Stimulated activated memory B cell treated with anti-CD40 and anti-IgM and Interleukin-4, amounts not matched to agents 10 μg/mL and 1 μg/mL and 100 μg/mL, for 72 hours (primary cell): Measurements from ENCODE around the gene STK10.

Source experiments
- ATAC-seq: fragments of 150-1000 bp; cut with Tn5 transposase; 2 replicates; pipeline ENCODE4 v1.10.0; 2021
- H3K27ac Mint-ChIP-seq: one replicate; pipeline ENCODE4 v1.8.0; 2022; ENCODE audit warnings: mild to moderate bottlenecking, mixed read lengths
- H3K27me3 Mint-ChIP-seq: one replicate; pipeline ENCODE4 v1.8.0; 2022; ENCODE audit warnings: mixed read lengths
- H3K36me3 Mint-ChIP-seq: one replicate; pipeline ENCODE4 v1.8.0; 2022; ENCODE audit warnings: mixed read lengths
- H3K4me1 Mint-ChIP-seq: one replicate; pipeline ENCODE4 v1.8.0; 2022; ENCODE audit warnings: mixed read lengths
- H3K4me3 Mint-ChIP-seq: one replicate; pipeline ENCODE4 v1.8.0; 2022; ENCODE audit warnings: mild to moderate bottlenecking, moderate library complexity, mixed read lengths
- H3K9me3 Mint-ChIP-seq: one replicate; pipeline ENCODE4 v1.8.0; 2022; ENCODE audit warnings: mixed read lengths

Gene STK10

DNA sequence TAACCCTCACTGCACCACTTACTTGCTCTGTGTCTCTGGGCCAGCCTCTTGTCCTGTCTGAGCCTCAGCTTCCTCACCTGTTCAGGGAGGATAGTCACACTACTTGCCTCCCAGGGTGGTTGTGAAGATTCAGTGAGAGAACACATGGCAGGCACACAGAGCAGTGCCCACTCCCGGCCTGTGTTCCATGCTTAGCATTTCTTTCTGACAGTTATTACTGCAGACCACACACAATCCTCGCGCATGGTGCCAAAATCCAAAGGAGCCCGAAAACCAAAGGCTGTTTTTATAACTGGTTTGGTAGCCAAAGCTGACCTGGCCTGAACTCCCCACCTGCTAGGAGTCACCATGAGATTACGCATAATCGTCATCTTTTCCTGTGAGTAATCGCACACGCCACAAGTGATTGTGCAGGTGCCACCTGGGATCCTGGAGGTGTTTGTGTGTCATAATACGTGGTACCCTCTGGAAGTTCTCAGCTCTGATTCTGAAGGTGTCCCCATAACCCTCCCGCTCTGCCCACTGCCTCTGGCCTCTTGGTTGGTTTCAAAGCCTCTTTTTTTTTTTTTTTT lies 97.0 kb downstream of the STK10 start:
- Mint-ChIP-seq H3K27me3 (no peaks in the 10 kb centered on the region), H3K4me3 (no peak overlapping the region), H3K4me1 (peaks cover 10% of the 10 kb centered on the region), H3K9me3 (peaks cover 3% of the 10 kb centered on the region), H3K36me3 (peaks cover 37% of the 10 kb centered on the region), H3K27ac (no peak overlapping the region)
- no peak for ATAC-seq

DNA sequence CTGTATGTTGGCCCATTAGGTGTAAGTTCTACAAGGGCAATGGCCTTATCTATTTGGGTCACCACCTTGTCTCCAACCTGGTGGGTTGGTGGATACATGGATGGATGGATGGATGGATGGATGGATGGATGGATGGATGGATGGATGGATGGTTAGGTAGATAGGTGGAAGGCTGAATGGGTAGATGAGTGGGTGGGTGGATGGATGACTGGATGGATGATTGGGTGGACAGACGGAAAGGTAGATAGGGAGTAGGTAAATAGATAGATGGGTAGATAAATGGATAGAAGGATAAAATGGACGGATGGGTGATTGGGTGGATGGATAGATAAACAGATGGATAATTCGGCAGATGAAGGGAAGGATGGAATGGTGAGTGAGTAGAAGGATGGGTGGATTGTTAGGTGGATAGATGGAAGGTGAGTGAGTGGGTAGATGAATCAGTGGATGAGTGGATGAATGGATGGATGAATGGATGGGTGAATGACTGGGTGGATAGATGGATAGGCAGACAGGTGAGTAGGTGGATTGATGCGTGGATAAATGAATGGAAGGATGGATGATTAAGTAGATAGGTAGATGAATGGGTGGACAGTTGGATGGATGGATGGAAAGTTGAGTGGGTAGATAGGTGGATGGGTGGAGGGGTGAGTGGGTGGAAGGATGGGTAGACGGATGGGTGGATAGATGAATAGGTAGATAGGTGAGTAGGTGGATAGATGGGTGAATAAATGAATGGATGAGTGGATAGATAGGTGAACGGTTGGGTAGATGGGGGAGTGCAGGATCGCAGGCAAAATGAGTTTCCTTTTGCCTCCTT lies 98.5 kb downstream of the STK10 start:
- H3K4me1 Mint-ChIP-seq = peaks cover 13% of the 10 kb centered on the region
- no peak overlapping the region for H3K4me3 Mint-ChIP-seq
- H3K36me3 Mint-ChIP-seq = peaks cover 35% of the 10 kb centered on the region
- no peak for ATAC-seq
- H3K9me3 Mint-ChIP-seq = peaks cover 3% of the 10 kb centered on the region
- no peaks in the 10 kb centered on the region for H3K27me3 Mint-ChIP-seq
- no peak overlapping the region for H3K27ac Mint-ChIP-seq

DNA sequence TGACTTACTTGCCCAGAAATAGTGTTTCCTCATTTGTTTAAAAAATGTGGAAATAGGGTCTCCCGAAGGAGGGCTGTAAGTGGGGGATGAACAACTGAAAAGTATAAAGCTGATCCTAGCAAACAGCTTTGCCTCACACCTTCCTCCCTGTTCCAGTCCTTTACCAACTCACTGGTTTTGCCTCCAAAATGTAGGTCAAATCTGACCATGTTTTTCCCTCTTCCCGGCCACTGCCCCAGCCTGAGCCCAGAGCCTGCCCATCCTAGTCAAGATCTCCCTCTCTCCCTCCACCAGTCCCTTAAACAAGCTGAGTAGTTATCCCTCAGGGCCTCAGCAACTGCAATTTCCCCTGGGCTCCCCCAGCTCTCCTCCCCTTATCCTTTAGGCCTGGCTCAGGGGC lies 99.2 kb downstream of the STK10 start:
- no peak overlapping the region for H3K4me3 Mint-ChIP-seq
- peaks cover 35% of the 10 kb centered on the region for H3K36me3 Mint-ChIP-seq

DNA sequence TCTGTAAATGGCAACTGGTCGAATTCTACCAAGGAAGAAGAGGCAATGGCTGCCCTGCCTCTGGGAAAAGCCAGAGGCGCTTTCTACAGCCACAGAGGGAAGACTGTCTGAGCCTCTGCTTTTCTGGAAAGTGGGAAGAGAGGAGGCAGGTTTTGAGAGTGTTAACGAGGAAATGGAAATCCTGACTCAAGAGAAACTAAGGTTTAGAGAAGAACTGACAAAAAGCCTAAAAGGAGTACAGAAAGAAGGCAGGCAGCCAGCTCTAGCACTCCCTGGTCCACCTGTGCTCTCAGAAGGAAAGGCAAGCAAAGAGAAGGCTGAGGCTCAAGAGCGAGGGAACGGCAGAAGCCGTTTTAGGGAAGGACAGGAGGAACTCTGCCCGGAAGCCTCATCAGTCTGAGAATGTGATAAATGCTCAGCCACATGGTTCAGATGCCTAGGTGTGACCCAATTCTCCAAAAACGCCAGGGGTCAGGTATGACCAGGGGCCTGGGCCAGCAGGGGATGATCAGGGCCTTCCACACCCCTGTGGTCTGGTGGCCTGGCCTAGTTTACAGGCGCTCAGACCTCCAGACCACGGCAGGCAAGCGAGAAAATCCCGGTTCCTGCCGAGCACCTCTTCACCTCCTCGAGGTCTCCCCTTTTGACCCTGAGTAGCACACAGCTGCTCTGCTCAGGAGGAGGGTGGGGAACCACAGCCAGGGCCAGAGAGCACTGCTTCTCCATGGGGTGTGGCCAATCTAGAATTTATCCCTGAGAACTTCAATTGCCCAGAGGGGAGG lies 101.6 kb downstream of the STK10 start:
- Mint-ChIP-seq H3K27ac (peak overlapping the region; percentile 59), H3K36me3 (peaks cover 47% of the 10 kb centered on the region), H3K4me1 (peaks cover 13% of the 10 kb centered on the region), H3K9me3 (peaks cover 3% of the 10 kb centered on the region), H3K4me3 (no peak overlapping the region), H3K27me3 (no peaks in the 10 kb centered on the region)
- no peak for ATAC-seq

More for the DNA sequence above, 99.2 kb downstream of the STK10 start:
- H3K27ac Mint-ChIP-seq = peak overlapping the region; percentile 4
- H3K27me3 Mint-ChIP-seq = no peaks in the 10 kb centered on the region
- ATAC-seq = no peak
- peaks cover 3% of the 10 kb centered on the region for H3K9me3 Mint-ChIP-seq
- peaks cover 13% of the 10 kb centered on the region for H3K4me1 Mint-ChIP-seq

DNA sequence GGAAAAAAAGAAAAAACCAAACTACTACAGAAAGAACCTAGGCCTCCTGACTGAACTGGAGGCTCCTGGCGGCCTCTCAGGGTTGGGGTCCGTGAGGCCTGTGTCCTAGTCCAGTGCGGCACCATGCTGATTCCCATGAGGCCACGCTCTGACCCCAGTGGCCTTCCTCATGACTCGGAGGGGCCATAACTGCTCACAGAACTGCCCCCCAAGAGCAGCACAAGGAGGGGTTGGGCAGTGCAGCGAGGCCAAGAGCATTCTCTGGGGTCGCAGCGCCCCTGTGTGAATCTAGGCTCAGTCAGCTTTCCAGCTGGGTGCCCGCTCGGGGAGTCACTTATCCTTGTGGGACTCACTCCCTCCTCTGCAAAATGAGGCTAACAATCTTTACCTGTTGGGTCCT lies 102.3 kb downstream of the STK10 start:
- H3K36me3 Mint-ChIP-seq = peaks cover 49% of the 10 kb centered on the region
- peak overlapping the region; percentile 59 for H3K27ac Mint-ChIP-seq
- no peaks in the 10 kb centered on the region for H3K27me3 Mint-ChIP-seq
- ATAC-seq = no peak
- H3K4me3 Mint-ChIP-seq = no peak overlapping the region
- peaks cover 3% of the 10 kb centered on the region for H3K9me3 Mint-ChIP-seq
- peaks cover 13% of the 10 kb centered on the region for H3K4me1 Mint-ChIP-seq

DNA sequence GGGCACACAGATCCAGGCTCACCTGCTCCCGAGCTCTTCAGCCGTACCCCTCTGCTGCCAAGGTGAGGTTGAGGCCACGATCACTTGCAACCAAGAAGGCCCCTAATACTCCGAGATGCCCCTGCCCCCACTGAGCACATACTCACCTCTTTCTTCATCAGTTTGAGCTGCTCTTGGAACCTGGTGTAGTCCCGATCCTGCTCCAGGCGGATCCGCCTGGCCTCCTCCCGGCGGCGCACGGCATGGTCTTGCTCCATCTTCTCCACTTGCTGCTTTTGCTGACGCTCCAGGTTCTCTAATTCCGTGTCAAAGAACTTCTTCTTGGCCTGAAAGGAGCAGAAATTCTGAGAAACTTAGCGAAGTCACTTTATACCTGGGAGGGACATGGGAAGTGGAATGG lies 105.8 kb downstream of the STK10 start:
- Mint-ChIP-seq H3K4me1 (peaks cover 6% of the 10 kb centered on the region), H3K36me3 (peaks cover 56% of the 10 kb centered on the region), H3K4me3 (no peak overlapping the region), H3K9me3 (no peaks in the 10 kb centered on the region), H3K27ac (no peak overlapping the region), H3K27me3 (no peaks in the 10 kb centered on the region)
- no peak for ATAC-seq

DNA sequence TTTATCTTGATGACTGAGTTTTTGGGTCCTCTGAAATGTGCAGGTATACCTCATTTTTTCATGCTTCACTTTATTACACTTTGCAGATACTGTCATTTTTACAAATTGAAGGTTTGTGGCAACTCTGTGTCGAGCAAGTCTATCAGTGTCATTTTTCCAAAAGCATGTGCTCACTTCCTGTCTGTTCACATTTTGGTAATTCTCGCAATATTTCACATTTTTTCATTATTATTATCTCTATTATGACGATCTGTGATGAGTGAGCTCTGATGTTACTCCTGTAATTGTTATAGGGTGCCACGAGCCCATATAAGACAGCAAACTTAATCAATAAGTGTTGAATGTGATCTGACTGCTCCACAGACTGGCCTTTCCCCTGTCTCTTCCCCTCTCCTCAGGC lies 108.1 kb downstream of the STK10 start:
- no peaks in the 10 kb centered on the region for H3K27me3 Mint-ChIP-seq
- no peak overlapping the region for H3K4me3 Mint-ChIP-seq
- peaks cover 66% of the 10 kb centered on the region for H3K36me3 Mint-ChIP-seq
- no peak overlapping the region for H3K27ac Mint-ChIP-seq
- ATAC-seq = no peak
- H3K4me1 Mint-ChIP-seq = no peaks in the 10 kb centered on the region
- H3K9me3 Mint-ChIP-seq = no peaks in the 10 kb centered on the region

DNA sequence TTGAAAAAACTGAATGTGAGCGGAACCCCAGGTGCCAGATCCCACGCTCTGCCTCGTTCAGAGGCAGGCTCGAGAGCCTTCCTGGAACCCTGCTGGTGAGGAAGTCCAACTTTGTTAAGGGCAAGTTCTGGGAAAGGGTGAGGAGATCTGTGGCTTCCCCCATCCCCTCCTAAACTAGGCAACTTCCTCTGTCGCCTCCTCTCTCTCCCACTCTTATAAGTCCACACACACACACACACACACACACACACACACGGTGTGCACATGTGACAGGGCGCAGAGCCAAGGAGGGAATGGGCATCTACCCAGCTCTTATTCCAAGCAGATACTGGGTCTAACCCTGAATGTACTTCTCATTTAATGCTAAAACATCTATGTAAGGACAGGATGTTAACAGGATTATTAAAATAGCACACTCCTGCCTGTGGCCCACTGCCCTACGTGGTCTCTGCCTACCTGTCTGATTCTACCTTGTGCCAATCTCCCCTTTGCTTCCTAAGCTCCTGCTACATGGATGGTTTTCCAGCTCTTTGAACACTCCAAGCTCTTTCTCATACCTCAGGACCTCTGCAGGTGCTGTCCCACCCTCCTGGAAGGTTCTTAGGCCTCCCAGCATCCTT lies 109.2 kb downstream of the STK10 start:
- no peak for ATAC-seq
- Mint-ChIP-seq H3K36me3 (peaks cover 73% of the 10 kb centered on the region), H3K27ac (no peak overlapping the region), H3K9me3 (no peaks in the 10 kb centered on the region), H3K27me3 (no peaks in the 10 kb centered on the region), H3K4me3 (no peak overlapping the region), H3K4me1 (no peaks in the 10 kb centered on the region)

DNA sequence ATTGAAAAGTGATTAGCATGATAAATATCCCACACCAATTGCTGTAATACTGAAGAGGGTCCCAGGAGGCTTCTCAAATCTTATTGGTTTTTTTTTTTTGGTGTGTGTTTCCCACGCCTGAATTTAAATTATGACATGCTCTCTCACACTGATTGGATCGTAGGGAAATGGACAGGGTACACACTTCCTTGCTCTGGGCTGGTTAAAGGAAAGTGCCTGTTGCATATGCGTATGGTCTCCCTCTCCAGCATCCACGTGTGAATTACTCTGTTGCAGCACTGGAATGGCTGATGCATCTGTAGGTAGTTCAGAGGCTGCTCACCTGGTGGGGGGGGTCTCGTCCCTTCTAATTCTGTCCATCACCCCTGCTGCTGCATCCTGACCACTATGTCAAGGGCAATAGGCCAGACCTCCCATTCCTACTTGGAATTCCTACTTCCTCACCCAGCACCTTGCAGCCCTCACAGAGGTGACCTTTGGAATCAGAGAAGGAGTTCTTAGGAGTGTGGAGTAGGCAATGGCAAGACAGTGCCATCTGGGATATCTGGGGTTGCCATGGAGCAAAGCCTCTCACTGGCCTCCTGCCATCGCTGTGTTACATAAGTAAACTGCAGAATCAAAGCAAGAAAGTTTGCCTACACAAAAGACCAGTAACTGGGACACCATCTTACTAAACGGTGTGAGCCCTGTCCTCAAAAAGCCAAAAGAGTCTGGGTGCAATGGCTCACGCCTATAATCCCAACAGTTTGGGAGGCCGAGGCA lies 110.2 kb downstream of the STK10 start:
- H3K36me3 Mint-ChIP-seq = peaks cover 72% of the 10 kb centered on the region

DNA sequence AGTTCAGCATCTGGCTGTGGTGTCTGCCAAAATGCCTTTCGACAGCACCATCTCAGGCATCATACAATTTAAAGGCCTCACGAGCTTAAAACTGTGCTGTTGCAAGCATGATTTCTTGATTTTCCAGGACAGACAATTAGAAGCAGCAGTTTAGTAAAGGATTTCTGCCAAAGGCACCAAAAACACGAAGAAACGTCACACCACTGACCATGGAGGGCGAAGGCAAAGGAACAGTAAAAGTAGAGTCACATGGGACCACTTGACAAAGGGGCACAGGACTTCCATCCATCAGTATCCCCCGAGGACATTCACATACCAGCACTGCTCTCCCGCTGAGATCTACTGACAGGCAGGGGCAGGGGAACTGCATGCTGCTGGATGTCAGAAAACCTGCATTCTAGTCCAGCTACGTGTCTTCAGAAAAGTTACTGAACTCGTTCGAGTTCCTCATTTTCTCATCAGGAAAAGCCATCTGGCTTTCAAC lies 111.2 kb downstream of the STK10 start:
- H3K36me3 Mint-ChIP-seq = peaks cover 63% of the 10 kb centered on the region
- ATAC-seq = no peak
- H3K4me3 Mint-ChIP-seq = no peak overlapping the region
- no peaks in the 10 kb centered on the region for H3K27me3 Mint-ChIP-seq
- no peaks in the 10 kb centered on the region for H3K9me3 Mint-ChIP-seq
- no peak overlapping the region for H3K27ac Mint-ChIP-seq
- H3K4me1 Mint-ChIP-seq = peaks cover 2% of the 10 kb centered on the region

More for the DNA sequence above, 110.2 kb downstream of the STK10 start:
- no peaks in the 10 kb centered on the region for H3K27me3 Mint-ChIP-seq
- H3K4me3 Mint-ChIP-seq = no peak overlapping the region
- H3K27ac Mint-ChIP-seq = no peak overlapping the region
- H3K9me3 Mint-ChIP-seq = no peaks in the 10 kb centered on the region
- no peak for ATAC-seq
- no peaks in the 10 kb centered on the region for H3K4me1 Mint-ChIP-seq

DNA sequence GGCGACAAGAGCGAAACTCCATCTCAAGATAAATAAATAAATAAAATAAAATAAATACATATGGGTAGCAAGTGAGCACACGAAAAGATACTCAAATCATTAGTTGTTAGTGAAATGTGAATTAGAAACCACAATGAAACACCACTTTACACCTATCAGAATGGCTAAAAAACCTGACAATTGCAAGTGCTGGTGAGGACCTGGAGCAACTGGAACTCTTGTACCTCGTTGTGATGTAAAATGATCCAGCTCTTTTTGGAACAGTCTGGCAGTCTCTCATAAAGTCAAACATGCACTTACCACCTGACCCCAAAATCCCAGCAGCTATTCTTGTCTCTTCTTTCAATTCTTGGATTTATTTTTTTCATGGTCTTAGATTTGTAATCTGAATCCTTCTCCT lies 112.4 kb downstream of the STK10 start:
- H3K4me3 Mint-ChIP-seq = no peak overlapping the region
- H3K27me3 Mint-ChIP-seq = no peaks in the 10 kb centered on the region
- H3K9me3 Mint-ChIP-seq = no peaks in the 10 kb centered on the region
- H3K4me1 Mint-ChIP-seq = peaks cover 10% of the 10 kb centered on the region
- ATAC-seq = no peak
- H3K36me3 Mint-ChIP-seq = peaks cover 63% of the 10 kb centered on the region
- H3K27ac Mint-ChIP-seq = no peak overlapping the region

DNA sequence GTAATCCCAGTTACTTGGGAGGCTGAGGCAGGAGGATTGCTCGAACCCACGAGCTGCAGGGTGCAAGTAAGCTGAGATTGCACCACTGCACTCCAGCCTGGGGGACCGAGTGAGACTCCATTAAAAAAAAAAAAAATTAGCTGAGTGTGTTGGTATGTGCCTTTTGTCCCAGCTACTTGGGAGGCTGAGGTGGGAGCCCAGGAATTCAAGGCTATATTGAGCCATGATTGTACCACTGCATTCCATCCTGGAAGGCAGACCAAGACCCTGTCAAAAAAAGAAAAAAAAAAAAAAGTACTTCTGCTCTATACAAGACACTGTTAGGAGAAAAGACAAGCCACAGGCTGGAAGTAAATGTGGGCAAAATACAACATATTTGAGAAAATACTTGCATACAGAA lies 113.1 kb downstream of the STK10 start:
- H3K27ac Mint-ChIP-seq = no peak overlapping the region
- peaks cover 61% of the 10 kb centered on the region for H3K36me3 Mint-ChIP-seq
- H3K9me3 Mint-ChIP-seq = no peaks in the 10 kb centered on the region
- ATAC-seq = no peak
- no peaks in the 10 kb centered on the region for H3K27me3 Mint-ChIP-seq
- H3K4me3 Mint-ChIP-seq = no peak overlapping the region
- peaks cover 14% of the 10 kb centered on the region for H3K4me1 Mint-ChIP-seq

DNA sequence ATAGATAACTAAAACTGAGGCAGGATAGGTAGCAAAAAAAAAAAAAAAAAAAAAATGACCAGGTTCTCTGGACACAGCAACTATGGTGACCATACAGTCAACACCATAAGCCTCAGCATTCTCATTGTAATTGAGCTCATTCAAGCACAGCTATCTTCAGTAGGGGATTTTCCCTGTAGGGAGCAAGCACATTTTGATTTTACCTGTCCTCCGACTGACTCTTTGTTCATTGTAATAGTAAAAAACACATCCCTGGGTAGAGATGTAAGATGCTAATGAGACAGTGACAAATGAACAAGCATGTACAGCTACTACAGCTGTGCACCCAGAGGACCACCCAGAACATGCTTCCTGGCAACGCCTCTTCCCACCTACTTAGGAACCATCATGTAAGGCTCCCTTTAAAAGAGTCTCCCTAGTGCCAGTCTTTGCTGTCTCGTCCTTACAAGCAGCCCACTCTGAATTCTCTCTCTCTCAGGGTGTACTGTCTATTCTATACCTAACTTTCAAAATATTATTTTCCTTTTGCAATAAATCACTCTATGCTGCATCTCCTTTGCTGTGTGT lies 116.6 kb downstream of the STK10 start:
- H3K4me3 Mint-ChIP-seq = no peak overlapping the region
- H3K4me1 Mint-ChIP-seq = peaks cover 43% of the 10 kb centered on the region
- H3K36me3 Mint-ChIP-seq = peaks cover 68% of the 10 kb centered on the region
- no peaks in the 10 kb centered on the region for H3K27me3 Mint-ChIP-seq
- H3K27ac Mint-ChIP-seq = no peak overlapping the region
- H3K9me3 Mint-ChIP-seq = no peaks in the 10 kb centered on the region
- no peak for ATAC-seq

DNA sequence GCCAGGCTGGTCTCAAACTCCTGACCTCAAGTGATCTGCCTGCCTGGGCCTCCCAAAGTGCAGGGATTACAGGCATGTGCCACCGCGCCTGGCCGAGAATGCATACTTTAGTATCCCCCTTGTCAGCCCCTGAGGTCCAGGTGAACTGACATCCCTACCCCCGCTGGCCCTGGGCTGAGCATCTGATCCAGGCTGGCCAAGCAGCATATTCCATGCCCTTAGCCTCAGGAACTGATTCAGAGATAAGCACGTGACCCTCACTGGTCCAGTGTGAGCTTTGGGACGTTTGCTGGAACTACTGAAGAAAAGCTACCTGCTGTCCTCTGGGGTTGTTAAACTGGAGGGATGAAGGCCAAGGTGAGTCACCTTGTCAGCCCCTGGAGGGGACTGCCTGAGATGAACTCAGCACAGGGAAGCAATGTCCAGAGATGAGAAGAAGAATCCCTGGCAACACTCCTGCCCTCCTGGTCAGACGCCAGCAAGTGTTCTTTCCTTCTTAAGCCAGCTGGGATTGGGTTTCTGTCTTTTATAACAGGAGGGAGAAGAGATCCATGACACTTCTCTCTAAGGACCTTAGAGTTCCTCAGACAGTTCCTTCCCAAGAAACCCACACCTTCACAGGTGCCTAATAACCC lies 122.5 kb downstream of the STK10 start:
- Mint-ChIP-seq H3K9me3 (no peaks in the 10 kb centered on the region), H3K4me3 (no peak overlapping the region), H3K27ac (peak overlapping the region; percentile 86), H3K27me3 (no peaks in the 10 kb centered on the region), H3K36me3 (peaks cover 90% of the 10 kb centered on the region), H3K4me1 (peaks cover 39% of the 10 kb centered on the region)
- no peak for ATAC-seq
